Lower leg skin (tissue), 4 donors: ENCODE data around the gene MAN1C1. TPM values are rescaled to one million over a fixed set of nuclear protein-coding genes. Genes with fewer than 3 reads are reported as not detected.

Source experiments
- DNase-seq, 2 donors: peaks; one replicate each; pipeline ENCODE4 v3.0.0-alpha.2; 2019; ENCODE audit warnings: low spot score in 2 of 2
- H3K4me3 ChIP-seq: fragments of 200-600 bp; sonication (generic); 2 replicates; pipeline ENCODE4 v1.5.1; 2017; ENCODE audit warnings: mild to moderate bottlenecking, low read depth; ENCODE audit not compliant: poor library complexity, severe bottlenecking
- CTCF ChIP-seq, 3 donors: fragments of 450-650 bp; IDR thresholded peaks; one replicate each; pipeline ENCODE4 v1.5.1; 2016; ENCODE audit warnings: antibody characterized with exemption in 3 of 3, mild to moderate bottlenecking in 3 of 3, moderate library complexity in 2 of 3
- POLR2A ChIP-seq, 2 donors: fragments of 450-650 bp; IDR thresholded peaks; one replicate each; pipeline ENCODE4 v1.6.1; 2016 to 2017; ENCODE audit warnings: antibody characterized with exemption in 2 of 2, mild to moderate bottlenecking in 1 of 2, moderate library complexity in 1 of 2
- WGBS, 2 donors: methylation state at CpG; one replicate each; pipeline ENCODE4 v1.1.5; 2018; 5-methylcytosine and 5-hydroxymethylcytosine counted together
- intact Hi-C: fragments of 100-400 bp; cut with DNase I; formaldehyde crosslinking; loops from one replicate; pipeline ENCODE4 v1.15.0; 2023; ENCODE audit warnings: low total_unique reads
- total RNA-seq, 4 donors: library from RNA; depleted of rRNA; stranded (reverse); fragments of >200 nt; gene quantifications; one replicate each; pipeline ENCODE4 v1.1.0, GENCODE V29; 2016

The MAN1C1 gene
- total RNA-seq, 4 donors from 2014 or later, result 5.9 to 7.3 (median 6.6) TPM

- 58 to 73% methylated on average over 11 of the region's 11 CpGs for WGBS, 2 donors
- no peak overlapping the region for H3K4me3 ChIP-seq
- intact Hi-C loops, result no loop called here
- TF ChIP-seq CTCF (IDR thresholded peaks at IDR 0.05) (no peak), POLR2A (IDR thresholded peaks at IDR 0.05) (no peak)
- DNase-seq, result no peak
Observed at GRCh38 chr1:25760122-25760719, 143.6 kb downstream of the MAN1C1 start.

GRCh38 chr1:25760871-25761270, 144.3 kb downstream of the MAN1C1 start:
- WGBS, 2 donors, result 72 to 84% methylated on average over 5 of the region's 5 CpGs
- intact Hi-C loops, result no loop called here
- TF ChIP-seq CTCF (IDR thresholded peaks at IDR 0.05) (no peak), POLR2A (IDR thresholded peaks at IDR 0.05) (no peak)
- no peak overlapping the region for H3K4me3 ChIP-seq
- DNase-seq, result no peak

- H3K4me3 ChIP-seq, result no peak overlapping the region
- intact Hi-C loops, result no loop called here
- 78 to 90% methylated on average over 9 to 10 of the region's 10 CpGs for WGBS, 2 donors
- no peak for TF ChIP-seq POLR2A (IDR thresholded peaks at IDR 0.05)
- no peak for TF ChIP-seq CTCF (IDR thresholded peaks at IDR 0.05)
- DNase-seq, result no peak
Observed at GRCh38 chr1:25763493-25763892, 146.9 kb downstream of the MAN1C1 start.

GRCh38 chr1:25765136-25765922, 148.7 kb downstream of the MAN1C1 start:
- no peak overlapping the region for H3K4me3 ChIP-seq
- TF ChIP-seq CTCF (IDR thresholded peaks at IDR 0.05), result no peak
- TF ChIP-seq POLR2A (IDR thresholded peaks at IDR 0.05), result no peak
- no peak for DNase-seq
- intact Hi-C loops, result no loop called here
- 53% methylated on average over 8 of the region's 8 CpGs for WGBS, 2 donors

GRCh38 chr1:25765923-25766589, 149.5 kb downstream of the MAN1C1 start:
- no peak for DNase-seq
- H3K4me3 ChIP-seq, result no peak overlapping the region
- TF ChIP-seq POLR2A (IDR thresholded peaks at IDR 0.05), result no peak
- no peak for TF ChIP-seq CTCF (IDR thresholded peaks at IDR 0.05)
- intact Hi-C loops, result no loop called here
- WGBS, 2 donors, result 40 to 46% methylated on average over 13 of the region's 13 CpGs
